ENCODE data around the gene EXOC3L4.

The EXOC3L4 gene

DNA sequence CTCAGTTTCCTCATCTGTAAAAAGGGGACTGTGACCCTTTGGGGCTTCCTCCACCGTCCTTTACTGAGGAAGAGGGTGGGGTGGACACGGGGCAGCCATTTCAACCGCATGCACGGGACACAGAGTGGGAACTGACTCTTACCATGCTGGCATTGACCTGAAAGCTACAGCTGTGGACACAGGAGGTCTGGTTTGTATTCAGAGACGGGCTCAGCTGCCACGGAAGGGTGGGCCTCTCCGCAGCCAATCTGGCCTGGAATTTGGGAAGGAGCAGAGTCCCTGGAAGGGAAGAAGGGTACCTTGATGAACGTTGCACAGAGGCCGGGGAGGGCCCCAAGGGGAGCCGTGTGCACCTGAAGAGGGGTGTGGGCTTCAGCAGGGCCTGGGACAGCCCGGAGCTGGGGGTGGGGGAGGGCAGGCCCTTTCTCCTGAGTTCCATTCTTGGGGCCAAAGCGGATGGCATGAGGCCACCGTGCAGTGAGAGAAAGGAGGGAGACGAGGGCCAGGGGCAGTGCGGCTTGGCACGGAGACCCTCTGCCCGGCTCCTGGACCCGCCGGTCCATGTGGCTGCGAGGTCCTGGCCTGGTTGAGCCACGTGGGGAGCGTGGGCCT lies 43.3 kb downstream of the EXOC3L4 start:
- TF ChIP-seq, protein P1, sequence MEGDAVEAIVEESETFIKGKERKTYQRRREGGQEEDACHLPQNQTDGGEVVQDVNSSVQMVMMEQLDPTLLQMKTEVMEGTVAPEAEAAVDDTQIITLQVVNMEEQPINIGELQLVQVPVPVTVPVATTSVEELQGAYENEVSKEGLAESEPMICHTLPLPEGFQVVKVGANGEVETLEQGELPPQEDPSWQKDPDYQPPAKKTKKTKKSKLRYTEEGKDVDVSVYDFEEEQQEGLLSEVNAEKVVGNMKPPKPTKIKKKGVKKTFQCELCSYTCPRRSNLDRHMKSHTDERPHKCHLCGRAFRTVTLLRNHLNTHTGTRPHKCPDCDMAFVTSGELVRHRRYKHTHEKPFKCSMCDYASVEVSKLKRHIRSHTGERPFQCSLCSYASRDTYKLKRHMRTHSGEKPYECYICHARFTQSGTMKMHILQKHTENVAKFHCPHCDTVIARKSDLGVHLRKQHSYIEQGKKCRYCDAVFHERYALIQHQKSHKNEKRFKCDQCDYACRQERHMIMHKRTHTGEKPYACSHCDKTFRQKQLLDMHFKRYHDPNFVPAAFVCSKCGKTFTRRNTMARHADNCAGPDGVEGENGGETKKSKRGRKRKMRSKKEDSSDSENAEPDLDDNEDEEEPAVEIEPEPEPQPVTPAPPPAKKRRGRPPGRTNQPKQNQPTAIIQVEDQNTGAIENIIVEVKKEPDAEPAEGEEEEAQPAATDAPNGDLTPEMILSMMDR (IDR thresholded peaks at IDR 0.05; ENCODE audit: low read depth, low read length) = no peak
- no peak overlapping the region for H3K4me3 ChIP-seq (ENCODE audit: low read depth, low read length)
- in situ Hi-C loops (cut with HindIII; ENCODE audit: low sequenced_read_pairs) = no loop called here
- no peak for DNase-seq (ENCODE audit: low read depth, low spot score)

DNA sequence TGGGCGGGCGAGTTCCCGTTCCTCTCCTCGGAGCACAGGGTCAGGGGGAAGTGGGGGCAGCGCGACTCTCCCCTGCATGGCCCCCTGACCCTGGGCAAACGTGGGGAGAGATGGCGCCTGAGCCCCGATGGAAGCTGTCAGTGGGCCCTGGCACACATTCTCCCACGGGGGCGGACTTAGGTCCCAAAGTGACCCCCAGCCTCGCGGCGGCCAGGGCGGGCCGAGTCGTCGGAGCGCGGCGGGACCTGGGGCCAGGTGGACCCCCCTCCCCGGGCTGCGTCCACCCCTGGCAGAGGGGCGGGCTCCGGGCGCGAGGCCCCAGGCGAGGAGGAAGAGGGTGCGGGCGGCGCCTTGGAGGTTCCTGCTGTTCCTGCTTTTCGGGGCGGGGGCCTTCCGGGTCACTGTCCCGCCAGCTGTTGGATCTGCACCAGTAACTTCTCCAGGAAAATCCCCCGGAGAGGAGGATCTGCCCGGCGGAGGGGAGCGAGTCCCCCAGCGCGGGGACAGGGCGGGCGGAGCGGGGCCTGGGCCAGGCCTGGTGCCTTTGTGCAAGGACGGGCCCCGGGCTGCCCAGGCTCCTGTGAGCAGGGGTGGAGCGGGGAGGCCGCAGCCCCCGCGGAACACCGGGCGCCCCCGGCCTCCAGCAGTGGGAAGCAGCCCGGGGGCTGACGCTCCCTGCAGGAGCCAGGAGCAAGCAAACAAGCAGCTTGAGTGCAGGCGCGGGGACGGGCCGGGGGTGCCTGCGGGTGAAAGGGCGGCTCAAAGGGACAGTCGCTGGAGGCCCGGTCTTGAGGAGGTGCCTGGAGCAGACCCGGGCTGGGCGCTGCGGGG lies 44.0 kb downstream of the EXOC3L4 start:
- no peak for DNase-seq (ENCODE audit: low read depth, low spot score)
- TF ChIP-seq, protein P1 (IDR thresholded peaks at IDR 0.05; ENCODE audit: low read depth, low read length) = no peak
- in situ Hi-C loops (cut with HindIII; ENCODE audit: low sequenced_read_pairs) = no loop called here
- no peak overlapping the region for H3K4me3 ChIP-seq (ENCODE audit: low read depth, low read length)

DNA sequence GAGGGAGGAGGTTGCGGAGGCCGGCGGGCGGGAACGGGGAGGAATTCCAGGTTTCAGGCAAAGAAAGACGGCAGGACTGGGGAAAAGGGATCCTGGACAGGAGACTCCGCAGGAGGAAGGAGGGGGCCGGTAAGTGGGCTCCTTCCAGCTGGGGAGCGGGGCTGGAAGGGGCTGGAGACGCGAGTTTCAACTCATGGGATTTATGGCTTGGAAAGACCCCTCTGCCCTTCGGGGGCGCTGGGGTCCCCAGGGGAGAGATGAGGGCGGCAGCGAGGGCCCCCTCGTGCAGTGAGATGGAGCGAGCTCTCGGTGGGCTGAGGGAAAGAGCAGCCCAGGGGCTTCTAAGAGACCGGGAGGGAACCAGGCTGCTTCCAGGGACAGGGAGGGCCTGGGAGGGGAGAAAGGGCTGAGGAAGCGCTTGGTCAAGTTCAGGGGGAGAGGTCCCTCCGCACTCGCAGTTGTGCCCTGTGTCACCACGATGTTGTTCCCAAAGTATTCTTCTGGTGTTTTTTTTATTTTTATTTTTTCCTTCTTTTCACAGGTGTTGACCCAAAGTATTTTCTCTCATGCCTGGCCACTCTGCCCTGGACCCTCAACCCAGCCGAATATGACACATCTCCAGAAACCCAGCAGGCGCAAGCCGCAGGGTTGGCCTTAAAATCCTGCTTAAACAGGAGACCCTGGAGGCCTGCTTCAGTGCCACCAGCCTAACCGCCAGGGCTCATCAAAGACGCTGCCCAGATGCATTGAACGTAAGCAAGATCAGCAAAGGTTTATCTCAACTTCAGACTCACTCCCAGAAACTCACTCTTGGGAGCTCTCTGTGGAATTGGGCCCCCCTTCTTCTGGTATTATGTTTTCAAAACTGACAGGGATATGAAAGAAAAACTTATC lies 44.9 kb downstream of the EXOC3L4 start:
- in situ Hi-C loops (cut with HindIII; ENCODE audit: low sequenced_read_pairs) = no loop called here

DNA sequence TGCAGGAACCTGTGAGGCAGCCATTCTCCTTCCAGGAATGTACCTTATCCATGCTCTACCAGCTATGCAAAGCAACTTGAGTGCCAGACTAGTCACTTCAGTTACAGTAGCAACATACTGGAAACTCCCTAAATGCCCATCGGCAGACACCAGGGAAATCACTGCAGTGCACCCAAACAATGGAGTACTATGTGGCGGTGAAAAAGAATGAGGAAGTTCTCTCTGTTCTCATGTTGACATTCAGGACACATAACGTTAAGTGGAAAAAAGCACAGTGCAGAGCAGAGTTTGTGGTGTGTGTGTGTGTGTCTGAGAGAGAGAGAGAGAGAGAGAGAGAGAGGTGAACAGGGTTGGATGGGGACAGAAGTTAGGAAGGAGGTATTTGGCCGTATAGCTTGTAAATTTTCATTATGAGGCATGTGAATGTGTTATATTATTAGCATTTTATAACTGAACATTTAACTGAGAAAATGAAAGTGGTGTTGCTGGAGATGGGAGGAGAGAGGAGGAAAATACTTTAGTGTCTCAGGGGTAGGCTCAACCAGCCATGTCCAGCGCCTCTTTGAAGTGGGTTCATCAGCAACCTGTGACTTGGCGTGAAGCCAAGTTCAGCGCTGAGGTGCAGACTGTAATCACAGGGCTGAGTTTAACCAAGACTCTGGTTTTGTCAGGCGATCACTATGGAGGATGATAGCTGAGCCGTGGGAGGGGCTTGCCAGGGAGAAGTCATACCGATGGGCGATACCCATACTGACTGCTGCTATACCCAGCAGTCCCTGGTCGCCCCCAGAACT lies 46.0 kb downstream of the EXOC3L4 start:
- in situ Hi-C loops (cut with HindIII; ENCODE audit: low sequenced_read_pairs) = no loop called here
- no peak for DNase-seq (ENCODE audit: low read depth, low spot score)

More for the DNA sequence above, 44.9 kb downstream of the EXOC3L4 start:
- no peak overlapping the region for H3K4me3 ChIP-seq (ENCODE audit: low read depth, low read length)
- TF ChIP-seq, protein P1 (IDR thresholded peaks at IDR 0.05; ENCODE audit: low read depth, low read length) = no peak
- no peak for DNase-seq (ENCODE audit: low read depth, low spot score)

DNA sequence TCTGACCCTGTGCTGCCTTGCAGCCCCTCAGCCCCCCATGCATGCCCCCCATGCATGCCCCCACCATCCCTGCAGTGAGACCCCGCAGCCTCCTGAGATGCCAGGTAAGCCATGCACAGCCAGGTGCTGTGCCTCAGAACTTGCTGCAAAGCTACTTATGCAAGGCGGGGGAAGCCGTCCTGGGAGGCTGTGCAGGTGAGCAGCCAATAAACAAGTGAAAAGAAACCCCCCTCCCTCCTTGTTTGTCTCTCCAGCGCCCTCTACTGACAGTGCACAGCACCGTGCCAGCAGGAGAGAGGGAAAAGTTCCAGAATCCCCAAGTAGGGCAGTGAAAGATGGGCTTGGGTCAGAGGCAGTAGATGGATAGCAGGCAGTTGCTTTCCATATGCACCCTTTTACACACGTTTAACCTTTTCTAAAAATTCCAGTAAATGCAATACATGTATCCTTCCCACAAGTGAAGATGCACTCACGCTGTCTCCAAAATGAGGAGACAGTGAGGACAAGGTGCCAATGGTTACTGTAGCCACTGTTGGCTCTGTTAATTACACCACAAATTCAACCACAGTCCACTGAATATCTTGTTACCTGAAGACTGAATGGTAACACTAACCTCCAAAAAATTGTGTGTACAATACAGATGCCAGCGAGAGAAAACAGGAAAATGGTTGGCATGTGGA lies 46.7 kb downstream of the EXOC3L4 start:
- DNase-seq (ENCODE audit: low read depth, low spot score) = no peak
- no peak overlapping the region for H3K4me3 ChIP-seq (ENCODE audit: low read depth, low read length)
- TF ChIP-seq, protein P1 (IDR thresholded peaks at IDR 0.05; ENCODE audit: low read depth, low read length) = peak; percentile 77
- in situ Hi-C loops (cut with HindIII; ENCODE audit: low sequenced_read_pairs) = no loop called here

More for the DNA sequence above, 46.0 kb downstream of the EXOC3L4 start:
- no peak overlapping the region for H3K4me3 ChIP-seq (ENCODE audit: low read depth, low read length)
- TF ChIP-seq, protein P1 (IDR thresholded peaks at IDR 0.05; ENCODE audit: low read depth, low read length) = no peak

All from astrocyte of the spinal cord (primary cell).